Bronchial epithelial cell (primary cell): ENCODE results near the gene ZNF592. TPM values are rescaled to one million over a fixed set of nuclear protein-coding genes. Genes with fewer than 3 reads are reported as not detected.

ENCODE experiments used
- DNase-seq: peaks from one replicate; pipeline ENCODE4 v3.0.0-alpha.2; 2010; ENCODE audit warnings: low read depth
- FAIRE-seq: peaks from 2 replicates; lab custom pipeline; 2011; peaks lifted over from hg19 to GRCh38; lab: Jason Lieb, UNC
- H3K27me3 ChIP-seq: 2 replicates; pipeline ENCODE4 v1.5.1; 2011; ENCODE audit warnings: low read length; ENCODE audit not compliant: control insufficient read depth, insufficient read depth
- H3K36me3 ChIP-seq: 2 replicates; pipeline ENCODE4 v1.5.1; 2011; ENCODE audit warnings: low read length; ENCODE audit not compliant: control insufficient read depth, insufficient read depth
- H3K4me3 ChIP-seq: 2 replicates; pipeline ENCODE4 v1.5.1; 2011; ENCODE audit warnings: mild to moderate bottlenecking, low read depth, low read length, control low read depth
- CTCF ChIP-seq: IDR thresholded peaks from 2 replicates; pipeline ENCODE4 v1.5.1; 2011; ENCODE audit warnings: mild to moderate bottlenecking, moderate library complexity, low read length, control low read depth, inconsistent platforms; ENCODE audit not compliant: insufficient read depth, severe bottlenecking
- total RNA-seq: library from RNA; depleted of rRNA; stranded (reverse); fragments of >200 nt; gene quantifications from 2 replicates; pipeline ENCODE4 v1.2.1, GENCODE V29; 2014

The ZNF592 gene
- total RNA-seq, 1 donor from 2014 or later = 2.6 TPM

DNA sequence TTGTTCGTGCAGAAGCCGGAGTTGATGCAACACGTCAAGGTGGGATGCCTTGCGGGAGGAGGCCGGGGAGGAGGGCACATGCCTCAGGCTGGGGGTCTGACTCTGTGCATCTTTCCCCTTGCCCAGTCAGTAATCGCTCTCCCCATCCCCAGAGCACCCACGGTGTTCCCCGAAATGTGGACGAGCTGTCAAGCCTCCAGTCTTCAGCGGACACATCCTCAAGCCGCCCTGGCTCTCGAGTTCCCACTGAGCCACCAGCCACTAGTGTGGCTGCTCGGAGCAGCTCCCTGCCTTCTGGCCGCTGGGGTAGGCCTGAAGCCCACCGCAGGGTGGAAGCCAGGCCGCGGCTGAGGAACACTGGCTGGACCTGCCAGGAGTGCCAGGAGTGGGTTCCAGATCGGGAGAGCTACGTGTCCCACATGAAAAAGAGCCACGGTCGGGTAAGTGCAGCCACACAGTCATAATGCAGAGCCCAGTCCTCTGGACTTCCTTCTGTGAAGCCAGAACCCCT is 50.1 kb downstream of the ZNF592 start:
- TF ChIP-seq CTCF = no peak
- H3K36me3 ChIP-seq = peaks cover 34% of the 10 kb centered on the region
- FAIRE-seq (no peak), DNase-seq (no peak)
- H3K27me3 ChIP-seq = no peaks in the 10 kb centered on the region
- H3K4me3 ChIP-seq = no peak overlapping the region

- no peak for TF ChIP-seq CTCF
- FAIRE-seq (no peak), DNase-seq (no peak)
- H3K36me3 ChIP-seq = peaks cover 34% of the 10 kb centered on the region
- H3K4me3 ChIP-seq = no peak overlapping the region
- H3K27me3 ChIP-seq = no peaks in the 10 kb centered on the region
Measured at GRCh38 chr15:84799511-84800187, 51.3 kb downstream of the ZNF592 start.

DNA sequence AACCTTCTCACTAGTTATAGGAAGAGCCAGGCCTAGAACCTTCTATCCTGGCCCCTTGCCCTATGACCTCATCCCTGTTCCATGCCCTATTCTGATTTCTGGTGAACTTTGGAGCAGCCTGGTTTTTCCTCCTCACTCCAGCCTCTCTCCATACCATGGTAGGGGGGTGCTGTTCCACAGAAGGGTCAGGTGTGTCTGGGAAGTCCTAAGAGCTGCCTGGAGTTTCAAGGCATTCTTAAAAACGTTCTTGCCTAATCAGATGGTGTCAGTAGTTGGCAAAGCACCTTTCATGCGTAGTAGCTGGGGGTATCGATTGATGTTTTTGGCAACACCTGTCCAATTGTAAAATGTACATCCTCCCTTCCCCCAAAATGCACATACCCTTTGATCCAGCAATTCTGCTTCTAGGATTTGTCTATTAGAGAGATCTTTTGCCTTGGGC is 52.0 kb downstream of the ZNF592 start:
- TF ChIP-seq CTCF = no peak
- Histone ChIP-seq H3K36me3 (peaks cover 35% of the 10 kb centered on the region), H3K4me3 (no peak overlapping the region), H3K27me3 (no peaks in the 10 kb centered on the region)
- DNase-seq = no peak
- FAIRE-seq = no peak

DNA sequence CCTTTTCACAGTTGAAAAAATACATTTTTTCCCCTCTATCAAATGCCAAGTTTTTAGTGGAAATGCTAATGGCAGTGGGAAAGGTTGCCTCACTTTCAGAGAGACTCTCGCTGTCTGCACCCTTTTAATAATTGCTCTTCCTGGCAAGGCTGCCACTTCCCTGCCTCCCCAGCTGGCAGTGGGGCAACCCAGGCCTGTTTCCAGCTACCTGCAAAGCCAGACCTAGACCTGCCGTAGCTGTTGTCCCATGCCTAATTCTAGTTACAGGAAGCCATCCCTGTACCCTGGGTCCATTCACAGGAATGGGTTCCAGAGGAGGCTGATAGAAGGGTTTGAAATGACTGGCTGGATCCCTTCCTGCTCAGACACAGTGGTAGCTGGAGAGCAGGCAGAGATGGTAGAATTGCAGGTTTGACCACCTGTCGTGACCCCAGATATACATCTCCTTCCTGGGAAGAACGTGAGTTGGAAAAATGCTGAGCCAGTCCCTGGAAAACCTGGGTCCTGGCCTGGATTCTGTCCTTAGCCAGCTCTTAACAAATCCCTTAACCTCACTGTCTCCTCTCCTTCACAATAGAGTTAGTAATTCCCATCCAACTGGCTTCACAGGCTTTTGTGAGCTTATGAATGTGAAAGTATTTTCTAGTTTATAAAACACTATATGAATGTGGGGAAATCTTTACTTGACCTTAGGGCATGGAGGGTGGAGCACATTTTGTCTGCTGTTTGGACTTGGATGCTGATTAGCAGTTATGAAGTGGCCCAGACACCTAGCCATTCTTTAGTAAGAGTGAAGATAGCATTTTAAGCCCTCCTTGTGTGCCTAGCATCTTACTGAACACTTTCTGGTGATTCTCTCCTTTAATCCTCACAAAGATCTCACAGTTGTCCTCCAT is 55.9 kb downstream of the ZNF592 start:
- DNase-seq (no peak), FAIRE-seq (peak; percentile 55)
- H3K4me3 ChIP-seq = no peak overlapping the region
- TF ChIP-seq CTCF = no peak
- H3K27me3 ChIP-seq = no peaks in the 10 kb centered on the region
- peaks cover 21% of the 10 kb centered on the region for H3K36me3 ChIP-seq

DNA sequence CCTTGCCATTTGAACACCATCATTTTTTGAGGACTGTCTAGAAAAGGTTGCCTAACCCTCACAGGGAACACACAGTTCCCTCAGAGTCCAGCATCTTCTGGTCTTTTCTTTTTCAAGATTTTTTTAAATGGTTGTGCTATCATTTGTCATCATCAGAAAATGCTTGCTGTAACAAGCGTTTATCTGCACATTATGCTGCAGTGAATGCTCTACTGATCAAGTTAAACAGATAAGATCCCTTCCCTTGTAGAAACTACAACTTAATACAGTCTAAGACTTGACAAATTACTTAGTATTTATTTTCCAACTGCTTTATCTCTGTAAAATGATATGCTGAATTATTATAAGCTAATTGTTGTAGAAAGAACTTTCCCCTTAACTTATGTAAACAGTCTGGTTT is 56.8 kb downstream of the ZNF592 start:
- Histone ChIP-seq H3K27me3 (no peaks in the 10 kb centered on the region), H3K36me3 (peaks cover 14% of the 10 kb centered on the region), H3K4me3 (no peak overlapping the region)
- TF ChIP-seq CTCF = no peak
- DNase-seq (no peak), FAIRE-seq (no peak)
